H1 (cell line): ENCODE data around the gene IL1RAPL1.

Source experiments
- CTCF ChIP-seq, 3 experiments: IDR thresholded peaks; 1 replicate in 2 of 3; 2 replicates in 1 of 3; pipeline versions ENCODE4 v1.5.1 to v1.6.1; 2011; ENCODE audit warnings: low read length in 3 of 3, mild to moderate bottlenecking in 3 of 3, inconsistent platforms in 2 of 3, low read depth in 1 of 3, moderate library complexity in 1 of 3; ENCODE audit not compliant: insufficient read depth in 1 of 3; ENCODE audit errors: control extremely low read depth in 1 of 3
- EP300 ChIP-seq, 2 experiments: IDR thresholded peaks; 1 replicate in 1 of 2; 2 replicates in 1 of 2; pipeline ENCODE4 v1.6.1; 2011 to 2012; ENCODE audit warnings: low read depth in 2 of 2, low read length in 2 of 2, mild to moderate bottlenecking in 2 of 2, borderline replicate concordance in 1 of 2, inconsistent platforms in 1 of 2, moderate library complexity in 1 of 2
- EZH2 ChIP-seq: fragments of 200-600 bp; sonication (generic); IDR thresholded peaks from 2 replicates; pipeline ENCODE4 v1.7.1; 2012; ENCODE audit warnings: low read depth, mild to moderate bottlenecking, moderate library complexity, low read length, inconsistent platforms; ENCODE audit not compliant: severe bottlenecking
- JUND ChIP-seq: IDR thresholded peaks from 2 replicates; pipeline ENCODE4 v1.6.1; 2011; ENCODE audit warnings: mild to moderate bottlenecking, improper control_type of control experiment, low read length
- POLR2A ChIP-seq, 2 experiments: IDR thresholded peaks; 1 replicate in 1 of 2; 2 replicates in 1 of 2; pipeline ENCODE4 v1.6.1; 2011; ENCODE audit warnings: low read depth in 2 of 2, low read length in 2 of 2, mild to moderate bottlenecking in 2 of 2; ENCODE audit errors: control extremely low read depth in 1 of 2
- RAD21 ChIP-seq, 2 experiments: IDR thresholded peaks in 1 of 2; conservative IDR thresholded peaks in 1 of 2; 2 replicates each; pipeline ENCODE4 v1.6.1; 2011; ENCODE audit warnings: low read depth in 2 of 2, low read length in 2 of 2, improper control_type of control experiment in 1 of 2, inconsistent platforms in 1 of 2, mild to moderate bottlenecking in 1 of 2, moderate library complexity in 1 of 2
- RXRA ChIP-seq: IDR thresholded peaks from 2 replicates; pipeline ENCODE4 v1.6.1; 2011; ENCODE audit warnings: low read depth, mild to moderate bottlenecking, low read length, moderate library complexity; ENCODE audit not compliant: insufficient read depth
- SIN3A ChIP-seq, 2 experiments: IDR thresholded peaks in 1 of 2; conservative IDR thresholded peaks in 1 of 2; 2 replicates each; pipeline ENCODE4 v1.6.1; 2011 to 2012; ENCODE audit warnings: low read length in 2 of 2, improper control_type of control experiment in 1 of 2, low read depth in 1 of 2, mild to moderate bottlenecking in 1 of 2
- SIX5 ChIP-seq: IDR thresholded peaks from 2 replicates; pipeline ENCODE4 v1.6.1; 2011; ENCODE audit warnings: mild to moderate bottlenecking, low read depth, low read length
- SP1 ChIP-seq: IDR thresholded peaks from 2 replicates; pipeline ENCODE4 v1.6.1; 2011; ENCODE audit warnings: low read depth, low read length
- TEAD4 ChIP-seq: IDR thresholded peaks from 2 replicates; pipeline ENCODE4 v1.6.1; 2012; ENCODE audit warnings: low read depth, low read length, inconsistent platforms, mixed read lengths
- YY1 ChIP-seq: IDR thresholded peaks from 2 replicates; pipeline ENCODE4 v1.6.1; 2011; ENCODE audit warnings: low read depth, mild to moderate bottlenecking, low read length

GRCh38 chrX:28979877-28980276 is 392.6 kb downstream of the IL1RAPL1 start:
- no peak for TF ChIP-seq SP1
- TF ChIP-seq CTCF (IDR thresholded peaks at IDR 0.05; ENCODE audit: control extremely low read depth in 1 of 3, insufficient read depth in 1 of 3, low read depth in 1 of 3, low read length in 3 of 3): no peak
- TF ChIP-seq SIN3A (conservative IDR thresholded peaks at IDR 0.05 in 1 of 2, IDR thresholded peaks at IDR 0.05 in 1 of 2; ENCODE audit: low read depth in 1 of 2, low read length in 2 of 2): no peak
- TF ChIP-seq TEAD4: no peak
- TF ChIP-seq RAD21 (IDR thresholded peaks at IDR 0.05 in 1 of 2, conservative IDR thresholded peaks at IDR 0.05 in 1 of 2; ENCODE audit: low read depth in 2 of 2, low read length in 2 of 2): no peak
- TF ChIP-seq JUND: no peak
- TF ChIP-seq SIX5: no peak
- TF ChIP-seq YY1: no peak
- no peak for TF ChIP-seq POLR2A (IDR thresholded peaks at IDR 0.05; ENCODE audit: control extremely low read depth in 1 of 2, low read depth in 2 of 2, low read length in 2 of 2)
- TF ChIP-seq RXRA: no peak
- no peak for TF ChIP-seq EP300 (IDR thresholded peaks at IDR 0.05; ENCODE audit: borderline replicate concordance in 1 of 2, low read depth in 2 of 2, low read length in 2 of 2)
- no peak for TF ChIP-seq EZH2
